ENCODE data around the gene OXCT1.

GRCh38 chr5:41891066-41891707 is 21.0 kb upstream of the OXCT1 start:
- TF ChIP-seq, protein P1, sequence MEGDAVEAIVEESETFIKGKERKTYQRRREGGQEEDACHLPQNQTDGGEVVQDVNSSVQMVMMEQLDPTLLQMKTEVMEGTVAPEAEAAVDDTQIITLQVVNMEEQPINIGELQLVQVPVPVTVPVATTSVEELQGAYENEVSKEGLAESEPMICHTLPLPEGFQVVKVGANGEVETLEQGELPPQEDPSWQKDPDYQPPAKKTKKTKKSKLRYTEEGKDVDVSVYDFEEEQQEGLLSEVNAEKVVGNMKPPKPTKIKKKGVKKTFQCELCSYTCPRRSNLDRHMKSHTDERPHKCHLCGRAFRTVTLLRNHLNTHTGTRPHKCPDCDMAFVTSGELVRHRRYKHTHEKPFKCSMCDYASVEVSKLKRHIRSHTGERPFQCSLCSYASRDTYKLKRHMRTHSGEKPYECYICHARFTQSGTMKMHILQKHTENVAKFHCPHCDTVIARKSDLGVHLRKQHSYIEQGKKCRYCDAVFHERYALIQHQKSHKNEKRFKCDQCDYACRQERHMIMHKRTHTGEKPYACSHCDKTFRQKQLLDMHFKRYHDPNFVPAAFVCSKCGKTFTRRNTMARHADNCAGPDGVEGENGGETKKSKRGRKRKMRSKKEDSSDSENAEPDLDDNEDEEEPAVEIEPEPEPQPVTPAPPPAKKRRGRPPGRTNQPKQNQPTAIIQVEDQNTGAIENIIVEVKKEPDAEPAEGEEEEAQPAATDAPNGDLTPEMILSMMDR (conservative IDR thresholded peaks at IDR 0.05 in 1 of 2, IDR thresholded peaks at IDR 0.05 in 1 of 2; ENCODE audit: extremely low read depth in 1 of 2, insufficient read depth in 1 of 2, low read depth in 1 of 2, low read length in 2 of 2): no peak
- TF ChIP-seq EZH2 (IDR thresholded peaks at IDR 0.05; ENCODE audit: borderline replicate concordance, low read length): no peak
